GM19452 (cell line): ENCODE measurements around the gene PRRT3.
"Not testable (repeated sequence)": the region's sequence is repeated elsewhere in the genome, so short reads cannot be mapped to it uniquely, and the experiment has no call there.

Experiments
- ATAC-seq: cut with Tn5 transposase; IDR thresholded peaks from one replicate; pipeline ENCODE4 v1.9.1; 2021; ENCODE audit not compliant: unreplicated experiment

Gene PRRT3

DNA sequence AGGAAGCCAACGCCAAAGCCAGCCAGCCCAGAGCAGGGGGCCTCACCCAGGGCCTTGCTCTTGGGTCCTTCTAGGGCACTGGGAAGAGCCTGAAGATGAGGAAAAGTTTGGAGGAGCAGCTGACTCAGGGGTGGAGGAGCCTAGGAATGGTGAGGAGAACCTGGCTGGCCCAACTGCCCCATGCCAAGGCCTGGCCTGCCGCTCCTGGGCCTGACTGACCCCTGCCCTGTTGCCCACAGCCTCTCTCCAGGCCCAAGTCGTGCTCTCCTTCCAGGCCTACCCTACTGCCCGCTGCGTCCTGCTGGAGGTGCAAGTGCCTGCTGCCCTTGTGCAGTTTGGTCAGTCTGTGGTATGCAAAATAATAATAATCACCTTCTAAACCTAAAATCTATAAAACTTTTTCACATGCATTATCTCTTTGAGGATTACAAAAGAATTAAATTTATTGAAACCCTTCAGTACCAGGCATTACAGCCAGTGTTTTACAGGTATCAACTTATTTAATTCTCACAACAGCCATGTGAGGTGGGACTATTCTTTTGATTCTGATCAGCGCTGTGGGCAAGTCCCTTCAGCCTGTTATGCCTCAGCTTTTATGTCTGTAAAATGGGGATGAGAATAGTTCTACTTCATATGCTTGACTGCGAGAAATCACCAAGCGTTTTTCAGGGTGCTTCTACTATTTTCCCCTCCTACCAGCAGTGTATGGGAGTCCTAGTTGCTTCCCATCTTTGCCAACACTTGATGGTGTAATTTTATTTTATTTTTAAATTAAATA is 33.8 kb downstream of the PRRT3 start:
- no peak for ATAC-seq

- ATAC-seq, result no peak
These were observed 34.4 kb downstream of the PRRT3 start for GRCh38 chr3:9917820-9918219.

DNA sequence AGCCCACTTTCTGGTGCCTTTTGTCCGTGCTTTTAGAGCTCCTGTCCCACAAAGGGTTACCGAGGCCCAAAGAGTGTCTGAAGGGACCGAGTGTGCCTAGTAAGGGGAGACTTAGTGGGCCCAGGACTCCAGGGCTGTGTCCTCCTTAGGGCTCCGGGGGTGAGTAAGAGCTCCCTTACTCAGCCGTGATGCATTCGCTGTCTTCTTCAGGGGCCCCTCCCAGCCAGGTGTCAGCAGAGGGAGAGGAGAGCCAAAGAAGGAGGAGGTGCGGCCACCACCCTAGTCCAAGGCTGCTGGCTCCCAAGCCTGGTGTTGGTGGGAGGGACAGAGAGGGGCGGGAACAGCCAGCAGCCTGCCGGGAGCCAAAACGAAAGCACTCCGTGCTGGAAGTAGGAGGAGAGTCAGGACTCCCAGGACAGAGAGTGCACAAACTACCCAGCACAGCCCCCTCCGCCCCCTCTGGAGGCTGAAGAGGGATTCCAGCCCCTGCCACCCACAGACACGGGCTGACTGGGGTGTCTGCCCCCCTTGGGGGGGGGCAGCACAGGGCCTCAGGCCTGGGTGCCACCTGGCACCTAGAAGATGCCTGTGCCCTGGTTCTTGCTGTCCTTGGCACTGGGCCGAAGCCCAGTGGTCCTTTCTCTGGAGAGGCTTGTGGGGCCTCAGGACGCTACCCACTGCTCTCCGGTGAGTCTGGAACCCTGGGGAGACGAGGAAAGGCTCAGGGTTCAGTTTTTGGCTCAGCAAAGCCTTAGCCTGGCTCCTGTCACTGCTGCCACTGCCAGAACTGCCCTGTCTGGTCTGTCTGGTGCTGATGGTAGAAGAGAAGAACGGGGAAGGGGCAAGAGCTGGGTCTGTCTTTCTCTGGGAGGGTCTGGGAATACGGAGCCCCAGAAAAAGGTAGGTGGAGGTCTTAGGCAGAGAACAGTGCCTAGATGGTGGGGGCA is 35.2 kb downstream of the PRRT3 start, which contains the start of gene IL17RC:
Gene IL17RC, plus strand, starts transcription at position 365 of the 947 bp plus-strand sequence. Its CDS starts 218 bp downstream, at position 583.
- no peak for ATAC-seq

DNA sequence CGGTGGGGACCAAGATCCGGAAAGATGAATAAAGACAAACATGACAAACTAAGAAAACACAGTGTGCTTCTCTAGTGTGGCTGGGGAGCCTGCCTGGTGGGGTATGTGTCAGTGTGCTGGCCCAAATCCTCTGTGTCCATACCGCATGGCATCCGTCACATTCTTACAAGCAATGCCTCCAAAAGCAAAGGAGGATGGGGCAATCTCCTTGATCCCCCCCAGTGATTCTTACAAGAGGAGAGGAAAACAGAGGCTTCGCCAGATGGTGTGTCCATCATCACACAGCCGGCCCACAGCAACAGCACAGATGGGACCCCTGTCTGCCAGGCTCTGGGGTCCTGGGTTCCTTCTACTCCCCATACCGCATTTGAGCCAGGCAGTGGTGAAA is 35.9 kb downstream of the PRRT3 start:
- ATAC-seq, result no peak

DNA sequence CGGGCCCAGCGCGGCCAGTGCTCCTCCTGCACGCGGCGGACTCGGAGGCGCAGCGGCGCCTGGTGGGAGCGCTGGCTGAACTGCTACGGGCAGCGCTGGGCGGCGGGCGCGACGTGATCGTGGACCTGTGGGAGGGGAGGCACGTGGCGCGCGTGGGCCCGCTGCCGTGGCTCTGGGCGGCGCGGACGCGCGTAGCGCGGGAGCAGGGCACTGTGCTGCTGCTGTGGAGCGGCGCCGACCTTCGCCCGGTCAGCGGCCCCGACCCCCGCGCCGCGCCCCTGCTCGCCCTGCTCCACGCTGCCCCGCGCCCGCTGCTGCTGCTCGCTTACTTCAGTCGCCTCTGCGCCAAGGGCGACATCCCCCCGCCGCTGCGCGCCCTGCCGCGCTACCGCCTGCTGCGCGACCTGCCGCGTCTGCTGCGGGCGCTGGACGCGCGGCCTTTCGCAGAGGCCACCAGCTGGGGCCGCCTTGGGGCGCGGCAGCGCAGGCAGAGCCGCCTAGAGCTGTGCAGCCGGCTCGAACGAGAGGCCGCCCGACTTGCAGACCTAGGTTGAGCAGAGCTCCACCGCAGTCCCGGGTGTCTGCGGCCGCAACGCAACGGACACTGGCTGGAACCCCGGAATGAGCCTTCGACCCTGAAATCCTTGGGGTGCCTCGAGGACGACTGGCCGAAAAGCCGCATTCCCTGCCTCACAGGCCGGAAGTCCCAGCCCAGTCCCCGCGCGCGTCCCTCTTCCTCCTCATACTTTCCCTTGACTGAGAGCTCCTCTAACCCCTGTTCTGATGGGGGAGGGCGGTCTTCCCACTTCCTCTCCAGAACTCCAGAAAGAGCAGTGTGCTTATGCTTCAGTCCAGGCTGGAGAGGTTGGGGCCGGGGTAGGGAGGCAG is 36.7 kb downstream of the PRRT3 start:
- peak; percentile 45 for ATAC-seq

DNA sequence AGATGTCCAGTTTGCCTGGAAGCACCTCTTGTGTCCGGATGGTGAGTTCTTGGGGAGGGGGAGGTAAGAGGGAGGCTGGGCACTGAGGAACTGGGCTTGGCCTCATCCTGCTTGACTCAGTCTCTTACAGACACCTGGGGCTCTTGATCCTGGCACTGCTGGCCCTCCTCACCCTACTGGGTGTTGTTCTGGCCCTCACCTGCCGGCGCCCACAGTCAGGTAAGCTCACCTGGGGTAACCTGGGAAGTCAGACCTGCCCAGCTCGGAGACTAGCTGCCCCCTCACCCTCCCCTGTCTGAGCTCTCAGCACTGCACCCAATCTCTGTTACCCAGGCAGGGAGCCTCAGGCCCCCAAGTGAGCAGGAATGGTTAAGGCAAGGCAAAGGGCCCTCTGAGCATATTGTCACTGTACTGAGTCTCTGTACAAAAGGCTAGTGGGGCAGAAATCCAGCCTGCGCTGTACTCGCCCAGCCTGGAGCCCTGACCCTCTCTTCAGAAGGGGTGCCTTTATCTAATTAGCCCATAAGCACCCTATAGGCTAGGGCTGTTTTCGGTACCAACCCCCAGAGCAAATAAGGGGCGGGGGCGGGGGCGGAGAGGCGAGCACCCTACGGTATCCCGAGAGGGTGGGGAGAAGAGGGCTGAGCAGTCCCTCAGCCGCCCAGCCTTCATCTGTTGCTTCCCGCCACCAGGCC is 37.5 kb downstream of the PRRT3 start:
- ATAC-seq, result no peak

- no peak for ATAC-seq
These were observed 38.2 kb downstream of the PRRT3 start for GRCh38 chr3:9914011-9914410.

GRCh38 chr3:9913601-9914000 is 38.6 kb downstream of the PRRT3 start:
- ATAC-seq, result no peak

- ATAC-seq, result no peak
These were observed 39.8 kb downstream of the PRRT3 start for GRCh38 chr3:9912294-9912935.

- ATAC-seq, result no peak
These were observed 40.3 kb downstream of the PRRT3 start for GRCh38 chr3:9911863-9912262.

GRCh38 chr3:9909221-9910013 is 42.8 kb downstream of the PRRT3 start:
- ATAC-seq, result no peak

DNA sequence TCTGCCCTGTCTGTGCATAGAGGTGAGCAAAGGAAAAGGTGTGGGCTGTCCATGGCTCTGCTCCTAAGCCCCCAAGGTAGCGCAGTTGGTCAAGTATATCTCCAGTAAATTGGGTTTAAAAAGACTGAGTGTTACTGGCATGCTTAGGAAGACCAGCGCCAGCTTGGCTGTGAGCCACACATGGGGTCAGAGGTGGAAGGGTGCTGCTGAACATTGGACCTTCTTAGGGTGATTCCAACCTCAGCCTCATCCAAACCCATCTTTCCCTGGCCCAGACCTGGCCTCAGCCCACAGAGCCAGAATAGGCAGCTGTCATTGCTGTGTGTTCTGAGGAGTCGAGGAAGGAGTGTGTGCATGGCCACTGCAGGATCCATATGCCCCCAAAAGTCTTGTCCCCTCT is 43.9 kb downstream of the PRRT3 start:
- ATAC-seq, result no peak

- ATAC-seq, result no peak
These were observed 45.7 kb downstream of the PRRT3 start for GRCh38 chr3:9906480-9906879.

- ATAC-seq, result no peak
These were observed 48.3 kb downstream of the PRRT3 start for GRCh38 chr3:9903904-9904303.

- ATAC-seq, result no peak
These were observed 49.0 kb downstream of the PRRT3 start for GRCh38 chr3:9903238-9903624.

GRCh38 chr3:9902372-9903237 is 49.6 kb downstream of the PRRT3 start, which contains the start of gene IL17RE:
TSS of gene IL17RE (plus strand) at chr3:9902848. CDS start at chr3:9902933, 85 bp downstream.
- ATAC-seq, result no peak

DNA sequence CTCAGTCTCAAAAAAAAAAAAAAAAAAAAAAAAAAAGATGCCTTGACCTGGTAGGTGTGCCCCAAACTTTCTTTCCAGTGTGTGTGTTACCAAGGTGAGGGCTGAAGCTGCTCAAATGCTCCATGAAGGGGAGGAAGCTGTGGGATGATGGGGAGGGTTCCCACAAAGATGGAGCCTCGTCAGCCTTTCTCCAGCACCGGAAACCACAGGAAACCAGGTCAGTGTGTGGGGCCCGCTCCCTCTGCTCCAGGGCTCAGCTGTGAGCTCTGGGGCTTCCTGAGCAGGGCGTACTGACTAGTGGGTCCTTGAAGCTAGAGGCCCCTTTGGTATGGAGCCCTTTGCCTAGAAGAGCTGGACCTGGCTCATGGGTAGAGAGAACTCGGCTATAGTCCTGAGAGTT is 50.2 kb downstream of the PRRT3 start:
- ATAC-seq, result no peak

GRCh38 chr3:9900965-9901415 is 51.2 kb downstream of the PRRT3 start:
- ATAC-seq, result not testable (repeated sequence)
